GM12891 (cell line): Measurements from ENCODE around the gene KIF22.

Source experiments
- POLR2A ChIP-seq: IDR thresholded peaks from 2 replicates; pipeline ENCODE4 v1.6.1; 2011; ENCODE audit warnings: low read depth, low read length, control low read depth
- POLR2AphosphoS5 ChIP-seq: IDR thresholded peaks from 2 replicates; pipeline ENCODE4 v1.6.1; 2011; ENCODE audit warnings: low read depth, low read length, control low read depth

GRCh38 chr16:29769507-29769906 is 21.0 kb upstream of the KIF22 start:
- TF ChIP-seq POLR2A (no peak), POLR2AphosphoS5 (no peak)
